Measurements from ENCODE around the gene SLC7A4.
"Not testable (repeated sequence)": the region's sequence is repeated elsewhere in the genome, so short reads cannot be mapped to it uniquely, and the experiment has no call there.

The SLC7A4 gene

GRCh38 chr22:21068681-21069276, 36.4 kb upstream of the SLC7A4 start:
- DNase-seq (ENCODE audit: low spot score): no peak
- TF ChIP-seq CTCF (IDR thresholded peaks at IDR 0.05; ENCODE audit: extremely low read depth, missing control alignments): no peak

DNA sequence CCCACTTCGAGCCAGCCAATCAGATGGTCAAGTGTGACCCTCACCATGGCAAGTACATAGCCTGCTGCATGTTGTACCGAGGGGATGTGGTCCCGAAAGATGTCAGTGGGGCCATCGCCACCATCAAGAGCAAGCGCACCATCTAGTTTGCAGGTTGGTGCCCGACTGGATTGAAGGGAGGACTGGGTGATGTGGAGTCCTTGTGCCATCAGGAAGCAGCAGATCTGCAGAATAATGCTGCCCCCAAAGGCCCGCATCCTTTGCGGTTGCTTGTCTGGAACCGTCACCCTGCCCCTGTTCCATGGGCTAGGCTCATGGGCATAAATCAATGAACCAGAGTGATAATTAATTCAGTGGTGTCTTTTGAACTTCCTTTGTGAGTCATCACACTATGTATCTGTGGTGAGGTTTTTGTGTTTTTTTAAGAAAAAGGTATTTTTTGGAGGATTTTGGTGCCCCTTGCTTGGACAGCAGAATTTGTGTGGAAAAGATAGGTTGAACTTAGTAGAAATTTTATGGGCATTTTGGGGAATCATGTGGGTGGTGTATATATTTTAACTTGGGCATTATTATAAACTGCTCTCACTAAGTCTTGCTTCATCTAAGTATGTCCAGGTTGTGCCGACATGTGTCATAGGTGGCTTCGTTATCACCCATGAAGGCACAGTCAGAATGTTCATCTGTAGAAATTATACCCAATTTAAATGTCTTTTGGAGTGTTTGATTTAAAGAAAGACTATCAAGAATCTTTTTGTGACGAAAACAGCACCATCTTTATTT, 35.7 kb upstream of the SLC7A4 start:
- TF ChIP-seq CTCF (IDR thresholded peaks at IDR 0.05; ENCODE audit: extremely low read depth, missing control alignments): no peak
- no peak for DNase-seq (ENCODE audit: low spot score)

- no peak for TF ChIP-seq CTCF (IDR thresholded peaks at IDR 0.05; ENCODE audit: extremely low read depth, missing control alignments)
- no peak for DNase-seq (ENCODE audit: low spot score)
Observed at GRCh38 chr22:21067075-21067900, 34.9 kb upstream of the SLC7A4 start.

- no peak for TF ChIP-seq CTCF (IDR thresholded peaks at IDR 0.05; ENCODE audit: extremely low read depth, missing control alignments)
- no peak for DNase-seq (ENCODE audit: low spot score)
Observed at GRCh38 chr22:21064917-21065864, 32.8 kb upstream of the SLC7A4 start.

- DNase-seq (ENCODE audit: low spot score): not testable (repeated sequence)
Observed at GRCh38 chr22:21064425-21064824, 32.1 kb upstream of the SLC7A4 start.

DNA sequence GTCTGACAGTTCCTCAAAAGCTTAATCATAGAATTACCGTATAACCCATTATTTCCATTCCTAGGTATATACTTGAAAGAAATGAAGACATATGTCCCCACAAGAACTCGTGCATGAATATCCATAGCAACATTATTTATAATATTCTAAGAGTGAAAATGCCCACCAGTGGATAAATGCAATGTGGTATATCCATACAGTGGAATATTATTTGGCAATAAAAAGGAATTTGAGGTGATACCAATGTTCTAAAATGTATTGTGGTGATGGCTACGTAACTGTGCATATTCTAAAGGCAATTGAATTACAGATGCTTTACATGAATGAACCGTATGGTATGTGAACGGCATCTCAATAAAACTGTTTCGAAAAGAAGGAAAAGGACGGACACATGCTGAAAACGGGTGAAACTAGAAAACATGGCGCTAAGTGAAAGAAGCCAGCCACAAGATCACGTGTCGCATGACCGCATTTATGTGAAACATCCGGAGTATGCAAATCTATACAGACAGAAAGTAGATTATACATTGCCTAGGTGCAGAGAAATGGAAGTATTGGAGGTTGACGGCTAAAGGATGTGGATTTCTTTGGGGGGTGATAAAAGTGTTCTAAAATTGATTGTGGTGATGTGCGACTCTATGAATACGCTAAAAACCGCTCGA, 29.4 kb upstream of the SLC7A4 start:
- not testable (repeated sequence) for DNase-seq (ENCODE audit: low spot score)

- DNase-seq (ENCODE audit: low spot score): not testable (repeated sequence)
Observed at GRCh38 chr22:21060363-21060762, 28.0 kb upstream of the SLC7A4 start.

DNA sequence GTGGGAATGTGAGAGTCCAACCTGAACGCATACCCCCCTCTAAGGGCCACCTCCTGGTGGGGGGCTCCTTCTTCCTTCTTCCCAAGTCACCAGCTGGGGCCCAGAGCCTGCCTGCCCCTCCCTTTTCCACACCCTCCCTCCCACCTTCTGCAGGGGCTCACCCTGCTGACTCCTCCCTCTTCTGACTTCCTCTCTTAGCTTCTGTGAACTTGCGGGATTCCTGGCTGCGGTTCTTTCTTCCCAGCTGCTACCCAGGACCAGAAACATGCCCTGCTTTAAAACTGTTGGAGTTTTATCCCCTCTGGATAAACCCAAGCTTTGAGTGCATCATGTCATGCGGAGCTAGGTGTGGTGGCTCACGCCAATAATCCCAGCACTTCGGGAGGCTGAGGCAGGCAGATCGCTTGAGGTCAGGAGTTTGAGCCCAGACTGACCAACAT, 23.5 kb upstream of the SLC7A4 start:
- DNase-seq (ENCODE audit: low spot score): no peak

More for the DNA sequence above, 23.5 kb upstream of the SLC7A4 start:
- no peak for TF ChIP-seq CTCF (IDR thresholded peaks at IDR 0.05; ENCODE audit: extremely low read depth, missing control alignments)

Data from GM20000 (cell line).